A549 (cell line): ENCODE measurements around the gene CSGALNACT2.

Experiments used
- CBX2 ChIP-seq: fragments of 200-600 bp; sonication (generic); IDR thresholded peaks from 2 replicates; pipeline ENCODE4 v1.6.1; 2016; ENCODE audit warnings: low read depth, mild to moderate bottlenecking, borderline replicate concordance
- EP300 ChIP-seq, 2 experiments: fragments of >200 bp; sonication (Bioruptor Twin); formaldehyde crosslinking; IDR thresholded peaks; 2 replicates in 1 of 2; 3 replicates in 1 of 2; pipeline ENCODE4 v1.6.1; 2016 to 2017
- ESRRA ChIP-seq: fragments of 150-350 bp; IDR thresholded peaks from 2 replicates; pipeline ENCODE4 v1.6.1; 2014; ENCODE audit warnings: mild to moderate bottlenecking, low read length, borderline replicate concordance
- FOXS1 ChIP-seq: fragments of 250-450 bp; sonication (Bioruptor Pico); IDR thresholded peaks from 2 replicates; pipeline ENCODE4 v1.5.0; 2020; ENCODE audit warnings: mild to moderate bottlenecking, moderate library complexity
- JUN ChIP-seq, 2 experiments: fragments of >200 bp; sonication (Bioruptor Twin); formaldehyde crosslinking; IDR thresholded peaks; 2 replicates in 1 of 2; 3 replicates in 1 of 2; pipeline ENCODE4 v1.6.1; 2016 to 2017
- KDM1A ChIP-seq: fragments of 200-600 bp; sonication (generic); IDR thresholded peaks from 2 replicates; pipeline ENCODE4 v1.6.1; 2016; ENCODE audit warnings: low read depth, mild to moderate bottlenecking
- NFE2L2 ChIP-seq: fragments of 150-350 bp; conservative IDR thresholded peaks from 2 replicates; pipeline ENCODE4 v1.6.1; 2014; ENCODE audit warnings: low read length
- POLR2A ChIP-seq: IDR thresholded peaks from 2 replicates; pipeline ENCODE4 v1.6.1; 2012; ENCODE audit warnings: mild to moderate bottlenecking, low read length
- SMC3 ChIP-seq: fragments of >200 bp; sonication (Bioruptor Twin); formaldehyde crosslinking; IDR thresholded peaks from 3 replicates; pipeline ENCODE4 v1.6.1; 2018; ENCODE audit warnings: inconsistent platforms
- ZFP36 ChIP-seq: fragments of 450-650 bp; IDR thresholded peaks from 2 replicates; pipeline ENCODE4 v1.6.1; 2014; ENCODE audit warnings: borderline replicate concordance; ENCODE audit not compliant: partially characterized antibody
- TF ChIP-seq, protein P1 (sequence below): fragments of >200 bp; sonication (Bioruptor Twin); formaldehyde crosslinking; IDR thresholded peaks from 3 replicates; pipeline ENCODE4 v1.5.1; 2016
- TF ChIP-seq, protein P2 (sequence below): IDR thresholded peaks from 2 replicates; pipeline ENCODE4 v1.6.1; 2012
- TF ChIP-seq, protein P3 (sequence below): fragments of 200-600 bp; sonication (generic); IDR thresholded peaks from 2 replicates; pipeline ENCODE4 v1.6.1; 2016; ENCODE audit warnings: antibody characterized with exemption, mild to moderate bottlenecking, moderate library complexity

DNA sequence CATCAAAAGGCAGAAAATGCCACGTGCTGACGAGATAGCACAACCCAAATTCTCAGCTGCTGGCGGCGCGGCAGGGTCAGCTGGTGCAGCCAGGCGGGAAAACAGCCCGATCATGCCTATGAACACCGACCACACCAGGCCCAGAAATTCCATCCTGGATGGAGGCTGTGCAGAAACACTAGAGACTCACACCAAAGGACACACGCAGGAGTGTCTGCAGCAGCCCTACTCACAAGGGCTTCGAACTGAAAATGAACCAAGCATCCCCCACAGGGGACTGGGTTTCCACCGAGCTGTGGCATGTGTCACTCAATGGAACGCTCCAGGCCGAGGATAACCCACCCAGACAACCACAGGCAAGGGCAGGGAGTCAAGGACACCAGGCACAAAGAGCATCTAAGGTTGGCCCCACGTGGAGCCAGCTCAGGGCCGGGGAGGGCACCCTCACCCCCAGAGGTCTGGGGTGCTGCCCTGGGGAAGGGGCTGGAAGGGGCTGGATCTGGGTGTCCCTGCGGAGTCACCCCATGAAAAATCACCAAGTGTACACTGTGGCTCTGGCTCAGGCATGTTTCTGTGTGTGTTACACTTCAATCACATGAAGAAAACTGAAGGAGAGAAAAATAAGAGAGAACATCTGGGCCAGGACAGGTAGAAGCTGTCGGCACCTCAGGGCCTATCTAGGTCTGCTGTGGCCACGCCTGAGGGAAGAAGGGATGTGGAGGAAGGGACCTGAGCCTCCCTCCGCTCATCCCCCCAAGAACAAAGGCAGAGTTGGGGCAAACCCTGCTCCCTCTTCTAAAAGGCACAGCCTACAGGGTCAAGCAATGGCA, 95.6 kb downstream of the CSGALNACT2 start:
- TF ChIP-seq, protein P1, sequence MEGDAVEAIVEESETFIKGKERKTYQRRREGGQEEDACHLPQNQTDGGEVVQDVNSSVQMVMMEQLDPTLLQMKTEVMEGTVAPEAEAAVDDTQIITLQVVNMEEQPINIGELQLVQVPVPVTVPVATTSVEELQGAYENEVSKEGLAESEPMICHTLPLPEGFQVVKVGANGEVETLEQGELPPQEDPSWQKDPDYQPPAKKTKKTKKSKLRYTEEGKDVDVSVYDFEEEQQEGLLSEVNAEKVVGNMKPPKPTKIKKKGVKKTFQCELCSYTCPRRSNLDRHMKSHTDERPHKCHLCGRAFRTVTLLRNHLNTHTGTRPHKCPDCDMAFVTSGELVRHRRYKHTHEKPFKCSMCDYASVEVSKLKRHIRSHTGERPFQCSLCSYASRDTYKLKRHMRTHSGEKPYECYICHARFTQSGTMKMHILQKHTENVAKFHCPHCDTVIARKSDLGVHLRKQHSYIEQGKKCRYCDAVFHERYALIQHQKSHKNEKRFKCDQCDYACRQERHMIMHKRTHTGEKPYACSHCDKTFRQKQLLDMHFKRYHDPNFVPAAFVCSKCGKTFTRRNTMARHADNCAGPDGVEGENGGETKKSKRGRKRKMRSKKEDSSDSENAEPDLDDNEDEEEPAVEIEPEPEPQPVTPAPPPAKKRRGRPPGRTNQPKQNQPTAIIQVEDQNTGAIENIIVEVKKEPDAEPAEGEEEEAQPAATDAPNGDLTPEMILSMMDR: no peak
- no peak for TF ChIP-seq NFE2L2
- no peak for TF ChIP-seq ZFP36
- no peak for TF ChIP-seq JUN (IDR thresholded peaks at IDR 0.05)
- TF ChIP-seq EP300 (IDR thresholded peaks at IDR 0.05): no peak
- no peak for TF ChIP-seq FOXS1 (CRISPR knock-in tag)
- TF ChIP-seq, protein P2, sequence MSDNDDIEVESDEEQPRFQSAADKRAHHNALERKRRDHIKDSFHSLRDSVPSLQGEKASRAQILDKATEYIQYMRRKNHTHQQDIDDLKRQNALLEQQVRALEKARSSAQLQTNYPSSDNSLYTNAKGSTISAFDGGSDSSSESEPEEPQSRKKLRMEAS: no peak
- TF ChIP-seq POLR2A: no peak
- TF ChIP-seq KDM1A: no peak
- TF ChIP-seq ESRRA: no peak
- no peak for TF ChIP-seq SMC3
- TF ChIP-seq, protein P3, sequence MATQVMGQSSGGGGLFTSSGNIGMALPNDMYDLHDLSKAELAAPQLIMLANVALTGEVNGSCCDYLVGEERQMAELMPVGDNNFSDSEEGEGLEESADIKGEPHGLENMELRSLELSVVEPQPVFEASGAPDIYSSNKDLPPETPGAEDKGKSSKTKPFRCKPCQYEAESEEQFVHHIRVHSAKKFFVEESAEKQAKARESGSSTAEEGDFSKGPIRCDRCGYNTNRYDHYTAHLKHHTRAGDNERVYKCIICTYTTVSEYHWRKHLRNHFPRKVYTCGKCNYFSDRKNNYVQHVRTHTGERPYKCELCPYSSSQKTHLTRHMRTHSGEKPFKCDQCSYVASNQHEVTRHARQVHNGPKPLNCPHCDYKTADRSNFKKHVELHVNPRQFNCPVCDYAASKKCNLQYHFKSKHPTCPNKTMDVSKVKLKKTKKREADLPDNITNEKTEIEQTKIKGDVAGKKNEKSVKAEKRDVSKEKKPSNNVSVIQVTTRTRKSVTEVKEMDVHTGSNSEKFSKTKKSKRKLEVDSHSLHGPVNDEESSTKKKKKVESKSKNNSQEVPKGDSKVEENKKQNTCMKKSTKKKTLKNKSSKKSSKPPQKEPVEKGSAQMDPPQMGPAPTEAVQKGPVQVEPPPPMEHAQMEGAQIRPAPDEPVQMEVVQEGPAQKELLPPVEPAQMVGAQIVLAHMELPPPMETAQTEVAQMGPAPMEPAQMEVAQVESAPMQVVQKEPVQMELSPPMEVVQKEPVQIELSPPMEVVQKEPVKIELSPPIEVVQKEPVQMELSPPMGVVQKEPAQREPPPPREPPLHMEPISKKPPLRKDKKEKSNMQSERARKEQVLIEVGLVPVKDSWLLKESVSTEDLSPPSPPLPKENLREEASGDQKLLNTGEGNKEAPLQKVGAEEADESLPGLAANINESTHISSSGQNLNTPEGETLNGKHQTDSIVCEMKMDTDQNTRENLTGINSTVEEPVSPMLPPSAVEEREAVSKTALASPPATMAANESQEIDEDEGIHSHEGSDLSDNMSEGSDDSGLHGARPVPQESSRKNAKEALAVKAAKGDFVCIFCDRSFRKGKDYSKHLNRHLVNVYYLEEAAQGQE: no peak
- TF ChIP-seq CBX2: no peak
